Stomach (tissue), 9 donors: ENCODE measurements around the gene TPCN2. TPM values are rescaled to one million over a fixed set of nuclear protein-coding genes. Genes with fewer than 3 reads are reported as not detected.

ENCODE experiments used
- DNase-seq, 2 donors: peaks; one replicate each; pipeline versions ENCODE4 v3.0.0 to v3.0.0-alpha.2; 2013 to 2019
- H3K27ac ChIP-seq, 5 donors: fragments of 200-600 bp in 4 of 5; sonication (generic) in 4 of 5; one replicate each; pipeline ENCODE4 v1.5.1; 2013 to 2019; ENCODE audit warnings: mild to moderate bottlenecking in 1 of 5, moderate library complexity in 1 of 5
- H3K27me3 ChIP-seq, 3 donors: fragments of 200-600 bp; sonication (generic); one replicate each; pipeline ENCODE4 v1.5.1; 2017 to 2019; ENCODE audit warnings: mixed run types in 1 of 3
- H3K36me3 ChIP-seq, 4 donors: fragments of 200-600 bp; sonication (generic); 1 replicate in 3 of 4; 2 replicates in 1 of 4; pipeline ENCODE4 v1.5.1; 2016 to 2019
- H3K4me1 ChIP-seq, 4 donors: fragments of 200-600 bp; sonication (generic); one replicate each; pipeline ENCODE4 v1.5.1; 2016 to 2019
- H3K4me3 ChIP-seq, 4 donors: fragments of 200-600 bp; sonication (generic) in 3 of 4; one replicate each; pipeline ENCODE4 v1.5.1; 2016 to 2019; ENCODE audit warnings: mild to moderate bottlenecking in 1 of 4
- H3K9me3 ChIP-seq, 4 donors: fragments of 200-600 bp; sonication (generic); one replicate each; pipeline ENCODE4 v1.5.1; 2016 to 2019
- CTCF ChIP-seq, 7 experiments: fragments of 450-650 bp in 4 of 7; fragments of 200-600 bp in 3 of 7; sonication (generic) in 3 of 7; IDR thresholded peaks; one replicate each; pipeline ENCODE4 v1.5.1; 2016 to 2019; ENCODE audit warnings: antibody characterized with exemption in 7 of 7, control low read depth in 2 of 7, mild to moderate bottlenecking in 1 of 7
- EP300 ChIP-seq: sonication (generic); formaldehyde crosslinking; IDR thresholded peaks from one replicate; pipeline ENCODE4 v1.6.1; 2017; ENCODE audit warnings: antibody characterized with exemption
- POLR2A ChIP-seq, 4 donors: fragments of 450-650 bp; IDR thresholded peaks; one replicate each; pipeline ENCODE4 v1.6.1; 2016; ENCODE audit warnings: antibody characterized with exemption in 4 of 4, control low read depth in 2 of 4, mild to moderate bottlenecking in 1 of 4, moderate library complexity in 1 of 4
- POLR2AphosphoS5 ChIP-seq, 3 donors: sonication (generic); formaldehyde crosslinking; IDR thresholded peaks; one replicate each; pipeline ENCODE4 v1.6.1; 2016; ENCODE audit warnings: antibody characterized with exemption in 3 of 3
- WGBS, 5 donors: extraction: QIAGEN DNeasy Blood & Tissue Kit in 3 of 5; methylation state at CpG; one replicate each; pipeline versions ENCODE4 v1.1.5 to v1.1.7; 2013 to 2018; 5-methylcytosine and 5-hydroxymethylcytosine counted together
- intact Hi-C: fragments of 100-400 bp; cut with DNase I; formaldehyde crosslinking; loops from one replicate; pipeline ENCODE4 v1.15.1; 2023; ENCODE audit warnings: low total_unique reads
- polyA plus RNA-seq, 3 donors: library from polyadenylated mRNA; stranded (reverse); fragments of 200-250 nt; gene quantifications; one replicate each; pipeline ENCODE4 v1.2.3, GENCODE V29; 2013
- total RNA-seq, 5 donors: library from RNA; depleted of rRNA; stranded (reverse); fragments of >200 nt; gene quantifications; one replicate each; pipeline versions ENCODE4 v1.1.0 to v1.2.3, GENCODE V29; 2014 to 2016
- donor health status: healthy with polysubstance abuse.
- donor health status: Bipolar disorder and iron deficiency.
- donor health status: healthy.

TPCN2 gene
- total and polyA plus RNA-seq, 8 donors: 6.4 to 66.1 (median 27.2) TPM

DNA sequence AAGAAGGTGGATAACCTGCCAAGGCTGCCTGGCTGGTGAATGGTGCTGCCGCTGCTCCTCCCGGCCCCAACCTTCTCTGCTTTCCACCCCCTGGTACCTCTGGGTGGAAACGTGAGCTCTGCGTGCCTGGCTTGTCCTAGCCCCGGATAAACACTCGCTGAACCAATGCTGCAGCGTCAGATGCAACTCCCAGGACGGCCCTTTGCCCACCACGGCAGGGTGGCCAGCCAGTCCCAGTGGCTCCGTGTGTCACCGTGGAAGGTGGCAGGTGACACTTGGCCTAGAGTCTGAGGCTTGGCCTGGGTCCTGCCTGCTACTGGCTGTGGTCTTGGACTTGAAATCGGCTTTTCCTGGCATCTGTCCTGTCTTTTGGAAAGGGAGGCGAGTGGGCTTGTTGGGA, 47.7 kb downstream of the TPCN2 start:
- no peak for DNase-seq
- H3K4me3 ChIP-seq: no peak overlapping the region
- WGBS, 5 donors: 68 to 93% (median 85%) methylated on average over 2 to 13 of the region's 13 CpGs
- intact Hi-C loops: no loop called here
- peaks cover 0 to 14% (median 0%) of the 10 kb centered on the region in 3 donors for H3K27me3 ChIP-seq
- no peak overlapping the region for H3K27ac ChIP-seq
- TF ChIP-seq POLR2A (IDR thresholded peaks at IDR 0.05): no peak
- TF ChIP-seq CTCF (IDR thresholded peaks at IDR 0.05): no peak
- TF ChIP-seq EP300: no peak
- TF ChIP-seq POLR2AphosphoS5 (IDR thresholded peaks at IDR 0.05): no peak
- no peaks in the 10 kb centered on the region for H3K9me3 ChIP-seq
- peaks cover under 1 to 15% (median 8%) of the 10 kb centered on the region in 4 donors for H3K4me1 ChIP-seq
- peaks cover 0 to 26% (median 21%) of the 10 kb centered on the region in 4 donors for H3K36me3 ChIP-seq

- H3K36me3 ChIP-seq: peaks cover 0 to 18% (median 13%) of the 10 kb centered on the region in 4 donors
- H3K4me3 ChIP-seq: no peak overlapping the region
- intact Hi-C loops: no loop called here
- H3K27me3 ChIP-seq: peaks cover 0 to 14% (median 0%) of the 10 kb centered on the region in 3 donors
- 56 to 72% (median 65%) methylated on average over 12 to 16 of the region's 16 CpGs for WGBS, 5 donors
- H3K27ac ChIP-seq: no peak overlapping the region
- no peaks in the 10 kb centered on the region for H3K9me3 ChIP-seq
- DNase-seq: no peak
- peaks cover 4 to 23% (median 12%) of the 10 kb centered on the region in 4 donors for H3K4me1 ChIP-seq
- TF ChIP-seq EP300 (no peak), CTCF (IDR thresholded peaks at IDR 0.05) (no peak), POLR2A (IDR thresholded peaks at IDR 0.05) (no peak), POLR2AphosphoS5 (IDR thresholded peaks at IDR 0.05) (no peak)
Observed at GRCh38 chr11:69097263-69097662, 48.5 kb downstream of the TPCN2 start.

GRCh38 chr11:69099180-69099579, 50.4 kb downstream of the TPCN2 start:
- Histone ChIP-seq H3K27ac (no peak overlapping the region), H3K4me1 (peaks cover 0 to 23% (median 13%) of the 10 kb centered on the region in 4 donors), H3K27me3 (peaks cover 0 to 14% (median 0%) of the 10 kb centered on the region in 3 donors), H3K36me3 (peaks cover 0 to 6% (median 0%) of the 10 kb centered on the region in 4 donors), H3K9me3 (no peaks in the 10 kb centered on the region), H3K4me3 (no peak overlapping the region)
- DNase-seq: no peak
- TF ChIP-seq CTCF (IDR thresholded peaks at IDR 0.05): no peak
- no peak for TF ChIP-seq POLR2A (IDR thresholded peaks at IDR 0.05)
- TF ChIP-seq EP300: no peak
- TF ChIP-seq POLR2AphosphoS5 (IDR thresholded peaks at IDR 0.05): no peak
- WGBS, 5 donors: 48 to 69% (median 52%) methylated on average over 16 to 17 of the region's 17 CpGs
- intact Hi-C loops: no loop called here

DNA sequence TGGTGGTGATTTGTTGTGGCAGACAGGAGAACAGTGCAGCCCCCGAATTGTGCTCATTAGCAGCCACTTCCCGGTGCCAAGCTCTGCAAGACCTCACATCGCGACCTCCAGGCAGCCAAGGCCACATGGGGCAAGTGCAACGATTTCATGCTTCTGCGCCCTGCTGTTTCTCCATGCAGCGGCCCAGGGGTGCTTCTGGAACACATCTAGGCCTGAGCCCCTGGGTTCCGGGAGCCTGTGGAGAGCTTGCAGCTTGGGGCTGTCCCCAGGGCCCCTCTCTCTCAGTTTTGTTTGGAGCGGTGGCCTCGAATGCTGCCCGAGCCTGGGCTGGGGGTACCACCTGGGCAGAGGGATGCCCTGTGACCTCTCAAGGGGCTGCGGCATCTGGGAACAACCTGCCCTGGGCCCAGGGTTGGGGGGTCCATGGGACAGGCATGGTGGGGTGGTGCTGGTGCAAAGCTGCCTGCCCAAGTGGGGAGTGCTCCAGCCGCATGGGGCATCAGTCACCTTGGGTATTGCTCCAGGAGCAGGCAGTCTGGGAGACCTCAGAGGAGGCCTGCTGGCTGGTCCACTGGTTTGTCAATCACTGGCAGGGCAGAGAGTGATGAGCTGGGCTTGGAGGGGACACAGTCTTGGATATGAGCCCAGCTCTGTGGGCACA, 51.9 kb downstream of the TPCN2 start:
- no peak overlapping the region for H3K4me3 ChIP-seq
- peaks cover 0 to 14% (median 0%) of the 10 kb centered on the region in 3 donors for H3K27me3 ChIP-seq
- peaks cover 0 to 25% (median 14%) of the 10 kb centered on the region in 4 donors for H3K4me1 ChIP-seq
- intact Hi-C loops: loop anchor here (5.0 kb wide), 1 partner anchor 547 kb away; no protein-coding TSS in a partner anchor
- whole genome bisulfite sequencing, 5 donors: 80 to 88% (median 82%) methylated on average over 7 to 13 of the region's 13 CpGs
- no peak for TF ChIP-seq POLR2AphosphoS5 (IDR thresholded peaks at IDR 0.05)
- no peak for TF ChIP-seq CTCF (IDR thresholded peaks at IDR 0.05)
- no peak for TF ChIP-seq POLR2A (IDR thresholded peaks at IDR 0.05)
- TF ChIP-seq EP300: no peak
- no peak overlapping the region for H3K27ac ChIP-seq
- H3K36me3 ChIP-seq: peaks cover 0 to 6% (median 0%) of the 10 kb centered on the region in 4 donors
- H3K9me3 ChIP-seq: no peaks in the 10 kb centered on the region
- DNase-seq: no peak
